GM12874 (cell line): ENCODE measurements around the gene TUB.

ENCODE experiments used
- TF ChIP-seq, protein P1 (sequence below): IDR thresholded peaks from 2 replicates; pipeline ENCODE4 v1.5.1; 2011; ENCODE audit warnings: low read depth, mild to moderate bottlenecking, control low read depth, low read length, moderate library complexity; ENCODE audit not compliant: insufficient read depth

Gene TUB

DNA sequence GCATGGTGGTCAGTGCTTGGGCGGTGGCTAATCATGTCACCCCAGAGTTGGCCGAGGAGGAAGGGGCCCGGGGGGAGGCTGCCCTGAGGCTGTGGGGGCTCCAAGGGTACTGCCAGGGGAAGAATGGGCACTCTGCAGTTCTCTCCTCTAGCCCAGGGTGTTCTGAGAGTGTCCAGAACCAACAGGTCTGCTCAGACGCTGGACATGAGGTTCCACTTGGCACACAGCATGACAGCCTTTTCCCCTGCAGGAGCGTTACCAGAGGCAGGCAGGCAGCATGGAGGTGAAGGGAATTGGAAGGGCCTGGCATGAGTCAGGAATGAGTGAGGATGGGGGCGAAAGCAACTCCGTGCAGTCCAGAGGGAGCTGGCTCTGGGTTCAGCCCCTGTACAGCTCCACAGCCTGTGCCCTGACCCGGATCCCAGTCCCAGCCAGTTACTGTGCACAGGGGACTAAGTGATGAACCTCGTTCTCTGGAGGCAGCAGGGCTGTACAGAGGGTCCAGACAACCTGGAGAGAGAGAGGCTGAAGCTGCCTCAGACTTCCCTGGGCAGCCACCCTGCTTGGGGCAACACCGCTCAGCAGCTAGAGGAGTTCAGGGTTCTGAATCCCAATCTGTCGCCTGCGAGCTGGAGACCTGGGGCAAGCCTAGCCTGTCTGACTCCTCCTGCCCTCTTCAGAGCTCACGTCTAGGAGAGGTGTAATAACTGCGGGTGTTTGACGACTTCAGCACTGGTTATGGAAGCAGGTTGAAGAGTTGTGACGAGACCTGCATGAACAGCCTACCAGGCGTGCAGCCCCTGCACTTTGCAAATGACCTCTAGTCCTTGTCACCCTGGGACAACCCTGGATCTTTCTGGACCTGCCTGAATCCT lies 14.7 kb upstream of the TUB start:
- TF ChIP-seq, protein P1, sequence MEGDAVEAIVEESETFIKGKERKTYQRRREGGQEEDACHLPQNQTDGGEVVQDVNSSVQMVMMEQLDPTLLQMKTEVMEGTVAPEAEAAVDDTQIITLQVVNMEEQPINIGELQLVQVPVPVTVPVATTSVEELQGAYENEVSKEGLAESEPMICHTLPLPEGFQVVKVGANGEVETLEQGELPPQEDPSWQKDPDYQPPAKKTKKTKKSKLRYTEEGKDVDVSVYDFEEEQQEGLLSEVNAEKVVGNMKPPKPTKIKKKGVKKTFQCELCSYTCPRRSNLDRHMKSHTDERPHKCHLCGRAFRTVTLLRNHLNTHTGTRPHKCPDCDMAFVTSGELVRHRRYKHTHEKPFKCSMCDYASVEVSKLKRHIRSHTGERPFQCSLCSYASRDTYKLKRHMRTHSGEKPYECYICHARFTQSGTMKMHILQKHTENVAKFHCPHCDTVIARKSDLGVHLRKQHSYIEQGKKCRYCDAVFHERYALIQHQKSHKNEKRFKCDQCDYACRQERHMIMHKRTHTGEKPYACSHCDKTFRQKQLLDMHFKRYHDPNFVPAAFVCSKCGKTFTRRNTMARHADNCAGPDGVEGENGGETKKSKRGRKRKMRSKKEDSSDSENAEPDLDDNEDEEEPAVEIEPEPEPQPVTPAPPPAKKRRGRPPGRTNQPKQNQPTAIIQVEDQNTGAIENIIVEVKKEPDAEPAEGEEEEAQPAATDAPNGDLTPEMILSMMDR, result no peak

DNA sequence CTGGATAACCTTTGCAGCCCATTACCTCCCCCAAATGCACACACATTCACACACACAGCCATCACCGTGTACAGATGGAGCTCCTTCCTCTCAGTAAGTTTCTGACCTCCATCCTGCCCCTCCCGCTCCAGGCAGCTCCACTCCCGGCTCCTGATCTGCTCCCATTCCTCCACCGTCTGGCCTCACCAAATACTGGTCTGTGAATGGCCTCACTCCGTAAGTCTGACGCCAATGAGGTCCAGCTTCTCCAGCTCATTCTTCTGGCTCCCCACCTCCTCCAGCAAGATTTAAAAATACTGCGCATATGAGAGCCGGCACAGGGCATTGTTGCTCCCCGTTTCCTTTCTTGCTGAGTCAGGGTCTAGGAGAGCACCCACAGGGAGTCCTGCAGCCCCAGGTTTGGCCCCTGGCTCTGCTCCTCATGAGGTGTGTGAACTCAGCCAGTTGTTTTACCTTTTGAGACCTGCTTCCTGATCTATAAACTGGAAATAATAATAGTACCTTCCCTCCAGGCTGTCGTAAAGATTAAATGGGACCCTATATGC lies 14.0 kb upstream of the TUB start:
- TF ChIP-seq, protein P1, result no peak

DNA sequence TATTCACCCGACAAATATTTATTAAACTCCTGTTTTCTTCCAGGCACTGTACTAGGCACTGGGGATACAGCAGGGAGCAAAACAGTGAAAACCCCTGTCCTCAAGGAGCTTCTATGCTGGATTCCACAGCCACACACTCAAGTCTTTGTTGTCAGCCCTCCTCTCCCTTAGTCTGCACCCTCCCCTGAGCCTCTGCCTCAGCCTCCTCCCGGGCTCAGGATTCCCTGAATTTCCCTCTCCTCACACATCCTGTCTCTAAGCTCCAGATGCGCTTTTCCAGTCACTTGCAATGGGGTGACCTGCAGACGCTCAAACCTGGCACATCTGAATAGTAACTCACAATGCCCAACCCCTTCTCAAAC lies 13.5 kb upstream of the TUB start:
- TF ChIP-seq, protein P1, result no peak

DNA sequence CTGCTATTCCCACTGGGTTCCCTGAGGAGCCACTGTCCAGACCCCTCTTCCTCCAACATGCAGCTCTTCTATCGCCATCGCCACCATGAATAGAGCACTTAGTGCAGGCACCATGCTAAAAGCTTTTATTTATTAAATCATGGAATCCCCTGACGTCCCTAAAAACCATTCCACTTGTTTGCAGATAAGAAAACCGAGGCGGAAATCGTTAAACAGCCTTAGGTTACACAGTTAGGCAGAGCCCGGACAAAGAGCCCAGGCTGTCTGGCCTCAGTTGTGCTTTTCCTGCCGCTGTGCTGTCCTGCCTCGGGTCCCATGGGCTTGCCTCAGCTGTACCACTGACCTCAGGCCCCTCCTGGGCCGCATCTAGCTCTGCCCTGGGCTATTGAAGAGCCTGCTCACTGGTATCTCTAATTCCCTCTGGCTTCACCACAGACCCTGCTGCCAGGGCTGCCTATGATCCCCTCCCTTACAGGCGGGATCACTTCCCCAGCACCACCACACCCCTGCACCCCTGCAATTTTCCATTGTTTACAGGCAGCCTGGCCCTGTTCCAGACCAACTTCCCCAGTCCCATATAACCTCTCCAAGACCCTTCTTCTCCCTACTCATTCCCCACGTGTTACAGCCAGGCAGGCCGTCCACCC lies 13.0 kb upstream of the TUB start:
- TF ChIP-seq, protein P1, result no peak

DNA sequence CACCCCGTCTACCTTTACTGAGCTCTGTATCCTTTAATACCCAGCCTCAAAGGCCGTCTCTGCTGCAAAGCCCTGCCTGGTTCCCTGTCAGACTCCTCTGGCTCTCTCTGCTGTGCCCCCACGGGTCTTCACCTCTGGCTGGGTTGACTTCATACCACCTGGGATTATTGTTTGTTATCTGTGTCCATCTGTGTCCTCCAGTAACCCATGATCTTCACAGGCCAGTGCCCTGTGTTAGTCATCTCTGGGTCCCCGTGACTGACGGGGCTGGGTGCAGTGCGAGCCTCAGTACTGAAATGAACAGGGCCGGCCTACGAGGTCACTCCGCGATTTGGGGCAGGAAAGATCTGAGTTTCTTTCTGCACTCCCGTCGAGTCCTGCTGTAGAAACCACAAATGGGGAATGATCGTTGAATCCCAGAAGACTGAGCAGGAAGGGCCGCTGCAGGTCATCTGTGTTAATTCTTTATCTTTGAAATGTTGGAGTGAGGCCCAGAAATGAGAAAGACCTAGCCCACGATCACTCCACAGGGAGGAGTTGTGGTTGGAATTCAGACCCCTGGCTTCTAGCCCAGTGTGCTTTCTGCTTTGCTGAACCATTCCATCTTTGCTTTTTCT lies 12.3 kb upstream of the TUB start:
- TF ChIP-seq, protein P1, result no peak

DNA sequence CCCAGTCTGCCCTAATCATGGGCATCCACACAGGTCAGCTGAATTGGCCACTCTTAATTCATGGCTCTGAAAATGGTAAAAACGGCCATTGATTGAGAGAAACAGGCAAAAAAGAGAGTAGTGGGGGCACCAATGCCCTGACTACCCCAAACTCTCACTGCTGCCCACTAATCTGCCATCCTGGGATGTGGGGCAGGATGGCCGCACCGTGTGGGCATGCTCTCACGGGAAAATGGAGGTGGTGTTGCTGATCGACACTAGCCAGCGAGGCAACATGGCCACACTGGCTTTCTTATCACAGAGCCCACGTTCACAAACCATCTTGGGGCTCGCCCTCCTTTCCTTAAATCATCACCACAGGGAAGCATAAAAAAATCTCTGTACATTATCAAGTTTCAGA lies 11.2 kb upstream of the TUB start:
- TF ChIP-seq, protein P1, result no peak
